Measurements from ENCODE around the gene TPM4. TPM values are rescaled to one million over a fixed set of nuclear protein-coding genes. Genes with fewer than 3 reads are reported as not detected.

Gene TPM4
- total and polyA plus RNA-seq, 2 of the 13 experiments (the other 11 are each of a cell fraction or from before 2014, with no cell fraction given): 180 to 188 TPM

GRCh38 chr19:16088351-16089009 is 12.2 kb downstream of the TPM4 start:
- peak overlapping the region; percentile 76 for H3K9ac ChIP-seq (ENCODE audit: insufficient read depth, low read depth, low read length)
- no peak for DNase-seq (ENCODE audit: low spot score)
- FAIRE-seq: peak; percentile 48
- H3K4me3 ChIP-seq (replicated peaks in 1 of 3; ENCODE audit: insufficient read depth in 1 of 3, low read depth in 2 of 3, low read length in 3 of 3): peak overlapping the region in 1 of 3 experiments; percentile 5; a peak in 1 of 6 replicates
- H4K20me1 ChIP-seq (ENCODE audit: insufficient read depth, low read length): no peaks in the 10 kb centered on the region
- ChIA-PET CTCF (ENCODE audit: low intra/inter-chr PET ratio, low total read pairs) (no interaction called here), POLR2A (interaction anchor here (0.8 to 6.1 kb wide), 9 partner anchors 9 to 97 kb away, joined by 3 to 66 read pairs (median 4); partner anchors contain the start of genes FAM32A, RAB8A and TPM4)
- WGBS (ENCODE audit: low lambda C conversion rate): 33% methylated on average over 16 of the region's 17 CpGs
- peak overlapping the region; percentile 97 for H3K27ac ChIP-seq (ENCODE audit: extremely low read length, insufficient read depth, low read length)
- intact Hi-C loops (cut with micrococcal nuclease; ENCODE audit: unreplicated experiment) (loop anchor here (1.0 kb wide), 1 partner anchor 12 kb away; the partner anchor contains the start of gene TPM4), in situ Hi-C loops (cut with HindIII; ENCODE audit: extremely low pct_ligation_motif_present, low pct_unique_long_range_greater_than_20kb) (no loop called here)
- H3K79me2 ChIP-seq (ENCODE audit: insufficient read depth, low read length): peaks cover 3% of the 10 kb centered on the region
- H2AFZ ChIP-seq (ENCODE audit: low read length): no peak overlapping the region
- peaks cover 96% of the 10 kb centered on the region for H3K4me1 ChIP-seq (ENCODE audit: insufficient read depth, low read length)
- peak; percentile 26 for ATAC-seq
- no peaks in the 10 kb centered on the region for H3K27me3 ChIP-seq (ENCODE audit: control insufficient read depth in 1 of 2, insufficient read depth in 2 of 2, low read length in 2 of 2)
- peaks cover 20 to 67% of the 10 kb centered on the region in 2 experiments for H3K36me3 ChIP-seq (replicated peaks in 1 of 2; ENCODE audit: control insufficient read depth in 1 of 2, insufficient read depth in 2 of 2, low read length in 2 of 2)
- H3K4me2 ChIP-seq (ENCODE audit: low read depth, low read length): peak overlapping the region; percentile 64
- no TSS peak for BruUV-seq (replicated peaks)
- H3K9me3 ChIP-seq (ENCODE audit: low read length): no peaks in the 10 kb centered on the region
- TF ChIP-seq, protein P1, sequence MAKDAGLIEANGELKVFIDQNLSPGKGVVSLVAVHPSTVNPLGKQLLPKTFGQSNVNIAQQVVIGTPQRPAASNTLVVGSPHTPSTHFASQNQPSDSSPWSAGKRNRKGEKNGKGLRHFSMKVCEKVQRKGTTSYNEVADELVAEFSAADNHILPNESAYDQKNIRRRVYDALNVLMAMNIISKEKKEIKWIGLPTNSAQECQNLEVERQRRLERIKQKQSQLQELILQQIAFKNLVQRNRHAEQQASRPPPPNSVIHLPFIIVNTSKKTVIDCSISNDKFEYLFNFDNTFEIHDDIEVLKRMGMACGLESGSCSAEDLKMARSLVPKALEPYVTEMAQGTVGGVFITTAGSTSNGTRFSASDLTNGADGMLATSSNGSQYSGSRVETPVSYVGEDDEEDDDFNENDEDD (CRISPR knock-in tag; IDR thresholded peaks at IDR 0.05; ENCODE audit: borderline replicate concordance): peak; percentile 5; the same call in 1 of the 2 replicates
- TF ChIP-seq CEBPG (CRISPR knock-in tag; IDR thresholded peaks at IDR 0.05) (peak; percentile 29; the same call in 1 of the 2 replicates), SIX1 (CRISPR knock-in tag; IDR thresholded peaks at IDR 0.05; ENCODE audit: borderline replicate concordance) (peak; percentile 44; the same call in 1 of the 2 replicates), SOX13 (IDR thresholded peaks at IDR 0.05) (no peak), SOX13 (CRISPR knock-in tag; conservative IDR thresholded peaks at IDR 0.05 in 1 of 2, IDR thresholded peaks at IDR 0.05 in 1 of 2) (0 out of 4 replicates have a peak, but pooled peaks of 1 of the 2 experiments have one; percentile 12), ATAD3A (CRISPR knock-in tag; IDR thresholded peaks at IDR 0.05) (no peak), ZFY (CRISPR knock-in tag; IDR thresholded peaks at IDR 0.05) (no peak), ETV5 (CRISPR knock-in tag; IDR thresholded peaks at IDR 0.05; ENCODE audit: borderline replicate concordance) (peak; percentile 55; the same call in 1 of the 2 replicates), SP1 (IDR thresholded peaks at IDR 0.05) (no peak), SP1 (CRISPR knock-in tag; IDR thresholded peaks at IDR 0.05) (no peak), EP300 (IDR thresholded peaks at IDR 0.05; ENCODE audit: low read depth in 2 of 2, low read length in 2 of 2) (0 out of 4 replicates have a peak, but pooled peaks of 1 of the 2 experiments have one; percentile 14), EP300 (CRISPR knock-in tag; IDR thresholded peaks at IDR 0.05; ENCODE audit: borderline replicate concordance) (no peak), PHF5A (CRISPR knock-in tag; IDR thresholded peaks at IDR 0.05; ENCODE audit: low read depth, unreplicated experiment) (peak; percentile 33), RXRB (CRISPR knock-in tag; IDR thresholded peaks at IDR 0.05; ENCODE audit: borderline replicate concordance) (no peak), ZNF34 (CRISPR knock-in tag; IDR thresholded peaks at IDR 0.05; ENCODE audit: borderline replicate concordance) (no peak), GATAD2A (CRISPR knock-in tag; IDR thresholded peaks at IDR 0.05) (0 out of 2 replicates have a peak, but pooled peaks have one; percentile 14), TEAD3 (CRISPR knock-in tag; optimal IDR thresholded peaks at IDR 0.05; ENCODE audit: borderline replicate concordance) (peak; percentile 24), ZNF512B (CRISPR knock-in tag; IDR thresholded peaks at IDR 0.05; ENCODE audit: borderline replicate concordance) (0 out of 2 replicates have a peak, but pooled peaks have one; percentile 43), ZNF891 (CRISPR knock-in tag; IDR thresholded peaks at IDR 0.05) (no peak)
- TF ChIP-seq, protein P2, sequence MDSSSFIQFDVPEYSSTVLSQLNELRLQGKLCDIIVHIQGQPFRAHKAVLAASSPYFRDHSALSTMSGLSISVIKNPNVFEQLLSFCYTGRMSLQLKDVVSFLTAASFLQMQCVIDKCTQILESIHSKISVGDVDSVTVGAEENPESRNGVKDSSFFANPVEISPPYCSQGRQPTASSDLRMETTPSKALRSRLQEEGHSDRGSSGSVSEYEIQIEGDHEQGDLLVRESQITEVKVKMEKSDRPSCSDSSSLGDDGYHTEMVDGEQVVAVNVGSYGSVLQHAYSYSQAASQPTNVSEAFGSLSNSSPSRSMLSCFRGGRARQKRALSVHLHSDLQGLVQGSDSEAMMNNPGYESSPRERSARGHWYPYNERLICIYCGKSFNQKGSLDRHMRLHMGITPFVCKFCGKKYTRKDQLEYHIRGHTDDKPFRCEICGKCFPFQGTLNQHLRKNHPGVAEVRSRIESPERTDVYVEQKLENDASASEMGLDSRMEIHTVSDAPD (CRISPR knock-in tag; IDR thresholded peaks at IDR 0.05): 0 out of 2 replicates have a peak, but pooled peaks have one; percentile 27

Data from HepG2 (cell line).